HG02840 (cell line): Measurements from ENCODE around the gene CDH18.

Experiments
- ATAC-seq: cut with Tn5 transposase; IDR thresholded peaks from one replicate; pipeline ENCODE4 v1.9.1; 2021; ENCODE audit warnings: mild to moderate bottlenecking, moderate library complexity, moderate number of reproducible peaks; ENCODE audit not compliant: unreplicated experiment, low FRiP score

Gene CDH18

GRCh38 chr5:19751326-19751725, 236.7 kb downstream of the CDH18 start:
- ATAC-seq: no peak

GRCh38 chr5:19745247-19745646, 242.8 kb downstream of the CDH18 start:
- no peak for ATAC-seq

GRCh38 chr5:19739671-19740070, 248.3 kb downstream of the CDH18 start:
- ATAC-seq: no peak

- no peak for ATAC-seq
Observed at GRCh38 chr5:19734776-19735175, 253.2 kb downstream of the CDH18 start.

GRCh38 chr5:19733612-19734495, 254.1 kb downstream of the CDH18 start:
- ATAC-seq: no peak

- ATAC-seq: no peak
Observed at GRCh38 chr5:19728571-19728970, 259.4 kb downstream of the CDH18 start.

- no peak for ATAC-seq
Observed at GRCh38 chr5:19719109-19719508, 268.9 kb downstream of the CDH18 start.

GRCh38 chr5:19713740-19714139, 274.3 kb downstream of the CDH18 start:
- no peak for ATAC-seq

- no peak for ATAC-seq
Observed at GRCh38 chr5:19709403-19709802, 278.6 kb downstream of the CDH18 start.

GRCh38 chr5:19706776-19707175, 281.2 kb downstream of the CDH18 start:
- ATAC-seq: no peak

- no peak for ATAC-seq
Observed at GRCh38 chr5:19701731-19702130, 286.3 kb downstream of the CDH18 start.

GRCh38 chr5:19694949-19695611, 292.9 kb downstream of the CDH18 start:
- ATAC-seq: no peak

- ATAC-seq: no peak
Observed at GRCh38 chr5:19690978-19691377, 297.0 kb downstream of the CDH18 start.

GRCh38 chr5:19685473-19685872, 302.5 kb downstream of the CDH18 start:
- no peak for ATAC-seq

GRCh38 chr5:19676895-19677294, 311.1 kb downstream of the CDH18 start:
- ATAC-seq: no peak

- ATAC-seq: no peak
Observed at GRCh38 chr5:19660679-19661078, 327.3 kb downstream of the CDH18 start.

GRCh38 chr5:19655627-19656026, 332.4 kb downstream of the CDH18 start:
- no peak for ATAC-seq

- ATAC-seq: no peak
Observed at GRCh38 chr5:19638461-19638860, 349.5 kb downstream of the CDH18 start.

GRCh38 chr5:19630876-19631275, 357.1 kb downstream of the CDH18 start:
- ATAC-seq: no peak

GRCh38 chr5:19626211-19626610, 361.8 kb downstream of the CDH18 start:
- no peak for ATAC-seq

GRCh38 chr5:19625562-19625961, 362.4 kb downstream of the CDH18 start:
- no peak for ATAC-seq

GRCh38 chr5:19619571-19619970, 368.4 kb downstream of the CDH18 start:
- no peak for ATAC-seq
